HepG2 (cell line): ENCODE data around the gene RRM2. TPM values are rescaled to one million over a fixed set of nuclear protein-coding genes. Genes with fewer than 3 reads are reported as not detected.

ENCODE experiments used
- ARNT ChIP-seq: fragments of 450-650 bp; IDR thresholded peaks from 2 replicates; pipeline ENCODE4 v1.6.1; 2017
- ARNT2 ChIP-seq: sonication (generic); formaldehyde crosslinking; IDR thresholded peaks from 2 replicates; pipeline ENCODE4 v1.8.0; 2022; ENCODE audit warnings: mild to moderate bottlenecking, low read depth, missing genetic modification reagents, moderate library complexity
- FOXP1 ChIP-seq, 2 experiments: fragments of 450-650 bp in 1 of 2; IDR thresholded peaks; 2 replicates each; pipeline ENCODE4 v1.6.1; 2017 to 2018; ENCODE audit warnings: antibody characterized with exemption in 1 of 2
- HDAC1 ChIP-seq: sonication (generic); formaldehyde crosslinking; IDR thresholded peaks from 2 replicates; pipeline ENCODE4 v1.5.1; 2020; ENCODE audit warnings: mild to moderate bottlenecking, missing genetic modification reagents
- HDAC6 ChIP-seq: fragments of 200-600 bp; sonication (generic); IDR thresholded peaks from 2 replicates; pipeline ENCODE4 v1.7.0; 2017; ENCODE audit warnings: mild to moderate bottlenecking, antibody characterized with exemption, low read length, low read depth
- JUND ChIP-seq: sonication (generic); formaldehyde crosslinking; IDR thresholded peaks from 2 replicates; pipeline ENCODE4 v1.8.0; 2022; ENCODE audit warnings: mild to moderate bottlenecking, missing genetic modification reagents
- NR2F2 ChIP-seq: IDR thresholded peaks from 2 replicates; pipeline ENCODE4 v1.6.1; 2012; ENCODE audit warnings: low read depth, inconsistent platforms, borderline replicate concordance
- SAFB2 ChIP-seq: sonication (generic); formaldehyde crosslinking; IDR thresholded peaks from 2 replicates; pipeline ENCODE4 v1.5.1; 2020; ENCODE audit warnings: missing genetic modification reagents, low read depth, mild to moderate bottlenecking, borderline replicate concordance
- SMC3 ChIP-seq: IDR thresholded peaks from 2 replicates; pipeline ENCODE4 v1.6.1; 2011; ENCODE audit warnings: low read length, improper control_type of control experiment
- SRSF1 ChIP-seq: fragments of 200-400 bp; formaldehyde crosslinking; optimal IDR thresholded peaks from 2 replicates; pipeline ENCODE3; 2017; ENCODE audit warnings: mild to moderate bottlenecking, low read depth, low read length, moderate library complexity
- ZNF160 ChIP-seq: sonication (generic); formaldehyde crosslinking; IDR thresholded peaks from 2 replicates; pipeline ENCODE4 v1.8.0; 2022; ENCODE audit warnings: mild to moderate bottlenecking, inconsistent platforms, missing genetic modification reagents
- ZNF282 ChIP-seq: fragments of 450-650 bp; IDR thresholded peaks from 2 replicates; pipeline ENCODE4 v1.6.1; 2018; ENCODE audit not compliant: partially characterized antibody
- ZNF318 ChIP-seq: sonication (generic); formaldehyde crosslinking; IDR thresholded peaks from 2 replicates; pipeline ENCODE4 v1.4.0; 2020; ENCODE audit warnings: mild to moderate bottlenecking, missing genetic modification reagents
- ZNF343 ChIP-seq: sonication (generic); formaldehyde crosslinking; IDR thresholded peaks from 2 replicates; pipeline ENCODE4 v1.4.0; 2020; ENCODE audit warnings: mild to moderate bottlenecking, missing genetic modification reagents
- ZNF350 ChIP-seq: sonication (generic); formaldehyde crosslinking; IDR thresholded peaks from 2 replicates; pipeline ENCODE4 v1.4.0; 2020; ENCODE audit warnings: mild to moderate bottlenecking, low read depth, missing genetic modification reagents, borderline replicate concordance
- ZNF441 ChIP-seq: sonication (generic); formaldehyde crosslinking; IDR thresholded peaks from 2 replicates; pipeline ENCODE4 v1.7.0; 2021; ENCODE audit warnings: missing genetic modification reagents, borderline replicate concordance
- ZNF546 ChIP-seq: sonication (generic); formaldehyde crosslinking; conservative IDR thresholded peaks from 2 replicates; pipeline ENCODE4 v1.8.1; 2023; ENCODE audit warnings: mild to moderate bottlenecking, missing genetic modification reagents
- ZNF605 ChIP-seq: sonication (generic); formaldehyde crosslinking; IDR thresholded peaks from 2 replicates; pipeline ENCODE4 v1.8.0; 2022; ENCODE audit warnings: mild to moderate bottlenecking, missing genetic modification reagents
- ZNF7 ChIP-seq: IDR thresholded peaks from 2 replicates; pipeline ENCODE4 v1.6.1; 2016; ENCODE audit warnings: missing biosample characterization, missing genetic modification reagents
- ZNF780A ChIP-seq: sonication (generic); formaldehyde crosslinking; IDR thresholded peaks from 2 replicates; pipeline ENCODE4 v1.8.0; 2022; ENCODE audit warnings: mild to moderate bottlenecking, missing genetic modification reagents, moderate library complexity
- polyA plus RNA-seq, 8 experiments: library from polyadenylated mRNA; depleted of rRNA in 3 of 8; stranded (reverse) in 7 of 8; unstranded in 1 of 8; fragments of >200 nt; fragmentation: Illumina TruSeq in 4 of 8; extraction: Trizol in 4 of 8; gene quantifications; 2 replicates each; pipeline versions ENCODE4 v1.2.1 to v1.2.3, GENCODE V29; 2011 to 2016; ENCODE audit warnings: low read depth in 4 of 8, missing spikeins in 1 of 8, mixed read lengths in 1 of 8; ENCODE audit not compliant: insufficient read depth in 1 of 8
- total RNA-seq, 5 experiments: library from RNA; depleted of rRNA; stranded (reverse); fragments of >200 nt; fragmentation: Illumina TruSeq; extraction: Trizol; gene quantifications; 2 replicates each; pipeline ENCODE4 v1.2.3, GENCODE V29; 2016; ENCODE audit warnings: low read depth in 1 of 5
- TF ChIP-seq, protein P1 (sequence below): sonication (generic); formaldehyde crosslinking; IDR thresholded peaks from 2 replicates; pipeline ENCODE4 v1.4.0; 2020; ENCODE audit warnings: missing genetic modification reagents

Gene RRM2
- total and polyA plus RNA-seq, 2 of the 13 experiments (the other 11 are each of a cell fraction or from before 2014, with no cell fraction given), result 31.3 to 150 TPM

DNA sequence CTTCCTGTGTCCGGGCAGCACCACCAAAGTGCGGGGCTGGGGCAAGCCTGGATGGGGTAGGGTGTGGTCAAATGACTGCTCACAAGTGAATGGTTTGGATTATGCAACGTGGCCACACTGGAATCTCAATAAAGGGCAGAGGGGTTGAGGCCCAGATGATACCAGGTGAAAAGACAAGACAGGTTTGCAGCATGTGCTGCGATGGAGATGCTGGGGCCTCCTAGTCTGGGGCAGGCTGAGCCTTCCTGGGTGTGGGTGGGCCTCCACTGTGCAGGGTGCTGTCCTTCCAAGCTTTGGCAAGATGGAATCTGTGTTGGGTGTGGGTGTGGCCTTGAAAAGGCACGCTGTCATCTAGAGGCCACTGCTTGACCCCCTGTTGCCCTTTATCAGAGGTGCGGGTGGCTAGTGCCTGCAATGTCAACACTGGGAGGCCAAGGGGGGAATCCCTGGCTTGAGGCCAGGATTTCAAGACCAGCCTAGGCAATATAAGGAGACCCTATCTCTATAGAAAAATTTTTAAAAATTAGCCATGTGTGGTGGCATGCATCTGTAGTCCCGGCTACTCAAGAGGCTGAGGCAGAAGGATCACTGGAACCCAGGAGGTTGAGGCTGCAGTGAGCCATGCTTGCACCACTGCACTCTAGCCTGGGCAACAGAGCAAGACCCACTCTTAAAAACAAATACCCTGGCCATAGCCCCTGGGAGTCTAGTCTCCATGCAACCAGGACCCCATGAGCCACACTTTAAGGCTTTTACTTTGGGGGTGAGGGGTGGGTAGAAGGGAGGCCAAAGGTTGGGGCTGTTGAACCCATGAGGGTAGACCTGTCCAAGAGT is 13.8 kb downstream of the RRM2 start (continued):
- no peak for TF ChIP-seq ZNF318 (CRISPR knock-in tag)
- TF ChIP-seq ZNF160 (CRISPR knock-in tag), result no peak
- no peak for TF ChIP-seq ZNF343 (CRISPR knock-in tag)
- TF ChIP-seq SAFB2 (CRISPR knock-in tag), result no peak
- TF ChIP-seq ZNF546 (CRISPR knock-in tag), result no peak
- no peak for TF ChIP-seq SRSF1
- TF ChIP-seq ZNF441 (CRISPR knock-in tag), result no peak
- no peak for TF ChIP-seq ZNF282
- TF ChIP-seq ZNF350 (CRISPR knock-in tag), result 0 out of 2 replicates have a peak, but pooled peaks have one; percentile 46
- no peak for TF ChIP-seq FOXP1 (IDR thresholded peaks at IDR 0.05)
- 0 out of 2 replicates have a peak, but pooled peaks have one; percentile 25 for TF ChIP-seq FOXP1 (CRISPR knock-in tag; IDR thresholded peaks at IDR 0.05)
- no peak for TF ChIP-seq ZNF7
- TF ChIP-seq ARNT2 (CRISPR knock-in tag), result no peak
- no peak for TF ChIP-seq JUND (CRISPR knock-in tag)
- TF ChIP-seq ZNF780A, result no peak
- TF ChIP-seq, protein P1, sequence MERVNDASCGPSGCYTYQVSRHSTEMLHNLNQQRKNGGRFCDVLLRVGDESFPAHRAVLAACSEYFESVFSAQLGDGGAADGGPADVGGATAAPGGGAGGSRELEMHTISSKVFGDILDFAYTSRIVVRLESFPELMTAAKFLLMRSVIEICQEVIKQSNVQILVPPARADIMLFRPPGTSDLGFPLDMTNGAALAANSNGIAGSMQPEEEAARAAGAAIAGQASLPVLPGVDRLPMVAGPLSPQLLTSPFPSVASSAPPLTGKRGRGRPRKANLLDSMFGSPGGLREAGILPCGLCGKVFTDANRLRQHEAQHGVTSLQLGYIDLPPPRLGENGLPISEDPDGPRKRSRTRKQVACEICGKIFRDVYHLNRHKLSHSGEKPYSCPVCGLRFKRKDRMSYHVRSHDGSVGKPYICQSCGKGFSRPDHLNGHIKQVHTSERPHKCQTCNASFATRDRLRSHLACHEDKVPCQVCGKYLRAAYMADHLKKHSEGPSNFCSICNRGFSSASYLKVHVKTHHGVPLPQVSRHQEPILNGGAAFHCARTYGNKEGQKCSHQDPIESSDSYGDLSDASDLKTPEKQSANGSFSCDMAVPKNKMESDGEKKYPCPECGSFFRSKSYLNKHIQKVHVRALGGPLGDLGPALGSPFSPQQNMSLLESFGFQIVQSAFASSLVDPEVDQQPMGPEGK, result peak; percentile 64
- TF ChIP-seq SMC3, result no peak
- no peak for TF ChIP-seq HDAC1 (CRISPR knock-in tag)
- no peak for TF ChIP-seq HDAC6
- no peak for TF ChIP-seq ZNF605
- TF ChIP-seq ARNT, result no peak
- TF ChIP-seq NR2F2, result peak; percentile 92
